Measurements from ENCODE around the gene DTX1. TPM values are rescaled to one million over a fixed set of nuclear protein-coding genes. Genes with fewer than 3 reads are reported as not detected.

Gene DTX1
- total RNA-seq, 1 experiment from 2014 or later, result 3.0 TPM

GRCh38 chr12:113014565-113014964 lies 42.0 kb upstream of the DTX1 start:
- no CpG with 5 or more reads among the region's 9 CpGs for WGBS (ENCODE audit: extremely low coverage, insufficient read length, low lambda C conversion rate)
- peaks cover 7% of the 10 kb centered on the region for H3K9me3 ChIP-seq (ENCODE audit: control insufficient read depth, low read depth, low read length)
- no peak for TF ChIP-seq CTCF (conservative IDR thresholded peaks at IDR 0.05)
- no peak overlapping the region for H3K4me2 ChIP-seq (ENCODE audit: insufficient read depth, insufficient read length, low read length)
- H2BK20ac ChIP-seq (ENCODE audit: low read depth, low read length, poor library complexity, severe bottlenecking), result no peak overlapping the region
- no peak for DNase-seq
- no peak overlapping the region for H4K8ac ChIP-seq (replicated peaks; ENCODE audit: insufficient read length, low read depth, low read length)
- Mint-ChIP-seq H3K36me3 (ENCODE audit: insufficient read depth in 1 of 3, low read depth in 3 of 3) (peaks cover 3 to 4% (median 3%) of the 10 kb centered on the region in 3 experiments; a peak in 3 of 7 replicates), H3K27ac (no peak overlapping the region), H3K4me1 (peaks cover 2 to 3% of the 10 kb centered on the region in 2 experiments; a peak in 2 of 4 replicates), H3K4me3 (no peak overlapping the region), H3K27me3 (ENCODE audit: low read depth) (peaks cover 16% of the 10 kb centered on the region), H3K9me3 (peaks cover 8 to 12% of the 10 kb centered on the region in 2 experiments; a peak in 4 of 5 replicates)
- no peak overlapping the region; the same call in 1 of the 2 replicates for H3K14ac ChIP-seq (ENCODE audit: insufficient read depth, low read length)
- H2AFZ ChIP-seq (ENCODE audit: low read length), result no peak overlapping the region
- no peaks in the 10 kb centered on the region for H3K23me2 ChIP-seq (ENCODE audit: insufficient read length, low read depth, low read length, poor library complexity, severe bottlenecking)
- H4K91ac ChIP-seq (ENCODE audit: insufficient read length, low read depth, low read length), result no peak overlapping the region
- H2BK5ac ChIP-seq (ENCODE audit: insufficient read length, low read length), result no peak overlapping the region
- H3T11ph ChIP-seq (ENCODE audit: low read length), result no peak overlapping the region
- no peak overlapping the region for H2BK12ac ChIP-seq (ENCODE audit: insufficient read length, low read depth, low read length)
- no peaks in the 10 kb centered on the region for H3K4me1 ChIP-seq (ENCODE audit: insufficient read depth, low read length)
- no peak overlapping the region for H3K23ac ChIP-seq (ENCODE audit: insufficient read length, low read depth, low read length)
- no peaks in the 10 kb centered on the region for H3K79me2 ChIP-seq (ENCODE audit: insufficient read depth, low read length)
- no peak overlapping the region for H3K27ac ChIP-seq (ENCODE audit: insufficient read length, low read depth, low read length)
- H2BK15ac ChIP-seq (ENCODE audit: low read depth, low read length), result no peak overlapping the region
- no peak overlapping the region for H3K9ac ChIP-seq (ENCODE audit: extremely low read depth, insufficient read length, low read length)
- H3K79me1 ChIP-seq (ENCODE audit: insufficient read depth, low read depth, low read length, poor library complexity, severe bottlenecking), result no peaks in the 10 kb centered on the region
- no peak overlapping the region for H2AK5ac ChIP-seq (ENCODE audit: insufficient read length, low read length)
- no peak overlapping the region for H3K18ac ChIP-seq (ENCODE audit: insufficient read length, low read depth, low read length)
- H3K56ac ChIP-seq (ENCODE audit: insufficient read length, low read depth, low read length), result no peak overlapping the region
- no peaks in the 10 kb centered on the region for H4K20me1 ChIP-seq (ENCODE audit: control insufficient read depth, insufficient read depth, insufficient read length)
- no peaks in the 10 kb centered on the region for H3K27me3 ChIP-seq (ENCODE audit: insufficient read depth, low read length)
- H2BK120ac ChIP-seq (ENCODE audit: low read depth, low read length, poor library complexity, severe bottlenecking), result no peak overlapping the region
- H4K5ac ChIP-seq (ENCODE audit: insufficient read length, low read depth, low read length), result no peak overlapping the region
- no peak overlapping the region for H3K4ac ChIP-seq (ENCODE audit: low read depth, low read length)

All from H9 (cell line).